Measurements from ENCODE around the gene WDR41. TPM values are rescaled to one million over a fixed set of nuclear protein-coding genes. Genes with fewer than 3 reads are reported as not detected.

WDR41 gene
- polyA plus RNA-seq, 4 donors = 7.2 to 26.5 (median 10.7) TPM

GRCh38 chr5:77437194-77437593 lies 54.9 kb downstream of the WDR41 start:
- Histone ChIP-seq H3K4me3 (ENCODE audit: low read depth in 1 of 3, low read length in 3 of 3) (no peak overlapping the region), H3K4me1 (ENCODE audit: control insufficient read depth in 3 of 3, insufficient read depth in 2 of 3, low read depth in 1 of 3, low read length in 2 of 3) (no peaks in the 10 kb centered on the region), H3K9me3 (ENCODE audit: control insufficient read depth in 2 of 2, insufficient read depth in 1 of 2, low read depth in 1 of 2, low read length in 1 of 2) (no peaks in the 10 kb centered on the region), H3K27ac (ENCODE audit: low read depth in 1 of 3, low read length in 2 of 3) (no peak overlapping the region), H3K27me3 (ENCODE audit: control insufficient read depth in 3 of 3, insufficient read depth in 3 of 3, low read length in 3 of 3) (no peaks in the 10 kb centered on the region), H3K36me3 (ENCODE audit: control insufficient read depth in 3 of 3, insufficient read depth in 2 of 3, low read depth in 1 of 3, low read length in 3 of 3) (peaks cover 4 to 12% (median 4%) of the 10 kb centered on the region in 3 donors)
- DNase-seq (peak; percentile 7 to 22), FAIRE-seq (no peak)
- WGBS, 3 donors = 81 to 88% (median 85%) methylated on average over 5 of the region's 5 CpGs

GRCh38 chr5:77431719-77432118 lies 60.4 kb downstream of the WDR41 start:
- H3K4me1 ChIP-seq (ENCODE audit: control insufficient read depth in 3 of 3, insufficient read depth in 2 of 3, low read depth in 1 of 3, low read length in 2 of 3) = no peaks in the 10 kb centered on the region
- WGBS, 3 donors = 97 to 98% (median 97%) methylated on average over 1 of the region's 1 CpG
- no peak overlapping the region for H3K27ac ChIP-seq (ENCODE audit: low read depth in 1 of 3, low read length in 2 of 3)
- no peaks in the 10 kb centered on the region for H3K27me3 ChIP-seq (ENCODE audit: control insufficient read depth in 3 of 3, insufficient read depth in 3 of 3, low read length in 3 of 3)
- FAIRE-seq = no peak
- no peaks in the 10 kb centered on the region for H3K9me3 ChIP-seq (ENCODE audit: control insufficient read depth in 2 of 2, insufficient read depth in 1 of 2, low read depth in 1 of 2, low read length in 1 of 2)
- H3K36me3 ChIP-seq (ENCODE audit: control insufficient read depth in 3 of 3, insufficient read depth in 2 of 3, low read depth in 1 of 3, low read length in 3 of 3) = peaks cover 4 to 6% (median 4%) of the 10 kb centered on the region in 3 donors
- no peak overlapping the region for H3K4me3 ChIP-seq (ENCODE audit: low read depth in 1 of 3, low read length in 3 of 3)
- no peak for DNase-seq

DNA sequence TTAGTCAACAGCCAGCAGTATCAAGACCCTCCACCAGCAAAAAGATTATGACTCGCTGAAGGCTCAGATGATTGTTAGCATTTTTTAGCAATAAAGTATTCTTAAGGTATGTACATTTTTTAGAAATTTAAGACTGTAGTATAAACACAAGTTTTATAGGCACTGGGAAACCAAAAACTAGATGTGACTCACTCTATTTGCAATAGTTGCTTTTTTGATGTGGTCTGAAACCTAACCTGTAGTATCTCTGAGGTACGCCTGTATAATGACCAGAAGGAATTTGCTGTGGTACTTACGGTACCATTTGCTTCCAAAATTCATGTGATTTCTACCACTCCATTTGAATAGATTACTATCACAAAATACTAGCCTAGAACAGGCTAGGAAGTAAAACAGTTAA lies 60.8 kb downstream of the WDR41 start:
- Histone ChIP-seq H3K4me1 (ENCODE audit: control insufficient read depth in 3 of 3, insufficient read depth in 2 of 3, low read depth in 1 of 3, low read length in 2 of 3) (peaks cover 0 to 2% (median 0%) of the 10 kb centered on the region in 3 donors), H3K9me3 (ENCODE audit: control insufficient read depth in 2 of 2, insufficient read depth in 1 of 2, low read depth in 1 of 2, low read length in 1 of 2) (no peaks in the 10 kb centered on the region), H3K4me3 (ENCODE audit: low read depth in 1 of 3, low read length in 3 of 3) (no peak overlapping the region), H3K27ac (ENCODE audit: low read depth in 1 of 3, low read length in 2 of 3) (no peak overlapping the region), H3K27me3 (ENCODE audit: control insufficient read depth in 3 of 3, insufficient read depth in 3 of 3, low read length in 3 of 3) (no peaks in the 10 kb centered on the region), H3K36me3 (ENCODE audit: control insufficient read depth in 3 of 3, insufficient read depth in 2 of 3, low read depth in 1 of 3, low read length in 3 of 3) (peaks cover 4 to 7% (median 4%) of the 10 kb centered on the region in 3 donors)
- no peak for DNase-seq
- 94 to 99% (median 95%) methylated on average over 3 of the region's 3 CpGs for WGBS, 3 donors
- FAIRE-seq = no peak

DNA sequence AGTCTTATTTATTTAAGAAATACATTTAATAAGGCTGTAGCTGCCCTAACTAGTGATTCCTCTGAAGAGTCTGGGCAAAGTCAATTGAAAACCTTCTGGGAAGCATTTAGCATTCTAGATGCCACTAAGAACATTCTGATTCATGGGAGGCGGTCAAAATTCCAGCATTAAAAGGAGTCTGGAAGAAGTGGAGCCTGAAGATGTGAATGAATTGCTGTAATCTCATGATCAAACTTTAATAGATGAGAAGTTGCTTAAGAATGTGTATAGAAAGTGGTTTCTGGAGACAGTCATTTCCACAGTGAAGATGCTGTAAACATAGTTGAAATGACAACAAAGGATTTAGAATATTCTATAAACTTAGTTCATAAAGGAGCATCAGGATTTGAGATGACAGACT lies 61.4 kb downstream of the WDR41 start:
- no peak for DNase-seq
- Histone ChIP-seq H3K27ac (ENCODE audit: low read depth in 1 of 3, low read length in 2 of 3) (no peak overlapping the region), H3K36me3 (ENCODE audit: control insufficient read depth in 3 of 3, insufficient read depth in 2 of 3, low read depth in 1 of 3, low read length in 3 of 3) (peaks cover 0 to 11% (median 4%) of the 10 kb centered on the region in 3 donors), H3K4me3 (ENCODE audit: low read depth in 1 of 3, low read length in 3 of 3) (no peak overlapping the region), H3K27me3 (ENCODE audit: control insufficient read depth in 3 of 3, insufficient read depth in 3 of 3, low read length in 3 of 3) (no peaks in the 10 kb centered on the region), H3K4me1 (ENCODE audit: control insufficient read depth in 3 of 3, insufficient read depth in 2 of 3, low read depth in 1 of 3, low read length in 2 of 3) (peaks cover 0 to 3% (median 0%) of the 10 kb centered on the region in 3 donors), H3K9me3 (ENCODE audit: control insufficient read depth in 2 of 2, insufficient read depth in 1 of 2, low read depth in 1 of 2, low read length in 1 of 2) (no peaks in the 10 kb centered on the region)
- WGBS, 3 donors = 91 to 100% (median 100%) methylated on average over 1 of the region's 1 CpG
- FAIRE-seq = no peak

DNA sequence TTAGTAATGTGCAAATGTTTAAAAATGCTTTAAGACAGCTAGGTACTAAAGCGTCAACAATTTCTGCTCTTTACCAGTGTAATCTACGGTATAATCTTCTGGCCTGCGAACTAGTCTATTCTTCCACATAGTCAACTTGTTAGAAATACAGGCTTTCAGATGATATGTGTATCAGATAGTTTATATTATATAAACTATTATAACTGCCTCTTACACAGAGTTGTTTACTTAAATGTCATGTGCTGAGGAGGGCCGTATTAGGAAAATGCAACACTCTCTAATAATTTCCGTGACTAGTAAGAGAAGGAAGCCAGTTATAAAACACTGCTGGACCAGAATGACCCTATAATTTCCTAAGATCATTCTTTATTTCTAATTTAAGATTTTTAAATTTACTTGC lies 63.6 kb downstream of the WDR41 start:
- Histone ChIP-seq H3K4me3 (ENCODE audit: low read depth in 1 of 3, low read length in 3 of 3) (no peak overlapping the region), H3K9me3 (ENCODE audit: control insufficient read depth in 2 of 2, insufficient read depth in 1 of 2, low read depth in 1 of 2, low read length in 1 of 2) (no peaks in the 10 kb centered on the region), H3K27me3 (ENCODE audit: control insufficient read depth in 3 of 3, insufficient read depth in 3 of 3, low read length in 3 of 3) (no peaks in the 10 kb centered on the region), H3K36me3 (ENCODE audit: control insufficient read depth in 3 of 3, insufficient read depth in 2 of 3, low read depth in 1 of 3, low read length in 3 of 3) (peaks cover 0 to 9% (median 0%) of the 10 kb centered on the region in 3 donors), H3K27ac (ENCODE audit: low read depth in 1 of 3, low read length in 2 of 3) (no peak overlapping the region), H3K4me1 (ENCODE audit: control insufficient read depth in 3 of 3, insufficient read depth in 2 of 3, low read depth in 1 of 3, low read length in 2 of 3) (peaks cover 0 to 3% (median 0%) of the 10 kb centered on the region in 3 donors)
- no peak for DNase-seq
- no peak for FAIRE-seq
- WGBS, 3 donors = 74 to 90% (median 89%) methylated on average over 5 of the region's 5 CpGs

DNA sequence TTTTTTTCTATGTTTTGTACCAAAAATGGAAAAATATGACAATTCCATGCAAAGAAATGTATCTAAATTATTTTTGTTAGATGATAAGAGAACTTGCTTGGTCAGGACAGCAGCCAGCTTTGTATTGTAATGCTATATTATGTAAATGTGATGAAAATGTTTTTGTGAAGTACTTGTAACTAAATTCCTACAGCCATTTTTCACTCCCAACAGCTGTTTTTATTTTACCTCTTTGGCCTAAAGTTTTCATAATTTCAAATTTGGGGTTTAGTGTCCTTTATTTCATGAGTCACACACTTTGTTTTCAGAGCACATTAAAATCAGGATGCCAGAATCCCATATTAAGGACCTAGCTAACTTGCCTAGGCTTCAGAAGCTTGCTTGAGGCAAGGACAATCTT lies 64.1 kb downstream of the WDR41 start:
- no peak for DNase-seq
- Histone ChIP-seq H3K9me3 (ENCODE audit: control insufficient read depth in 2 of 2, insufficient read depth in 1 of 2, low read depth in 1 of 2, low read length in 1 of 2) (peaks cover 0 to 1% of the 10 kb centered on the region in 2 donors), H3K4me1 (ENCODE audit: control insufficient read depth in 3 of 3, insufficient read depth in 2 of 3, low read depth in 1 of 3, low read length in 2 of 3) (peaks cover 0 to 3% (median 0%) of the 10 kb centered on the region in 3 donors), H3K27me3 (ENCODE audit: control insufficient read depth in 3 of 3, insufficient read depth in 3 of 3, low read length in 3 of 3) (no peaks in the 10 kb centered on the region), H3K27ac (ENCODE audit: low read depth in 1 of 3, low read length in 2 of 3) (no peak overlapping the region), H3K4me3 (ENCODE audit: low read depth in 1 of 3, low read length in 3 of 3) (no peak overlapping the region), H3K36me3 (ENCODE audit: control insufficient read depth in 3 of 3, insufficient read depth in 2 of 3, low read depth in 1 of 3, low read length in 3 of 3) (peaks cover 0 to 9% (median 0%) of the 10 kb centered on the region in 3 donors)
- no peak for FAIRE-seq

DNA sequence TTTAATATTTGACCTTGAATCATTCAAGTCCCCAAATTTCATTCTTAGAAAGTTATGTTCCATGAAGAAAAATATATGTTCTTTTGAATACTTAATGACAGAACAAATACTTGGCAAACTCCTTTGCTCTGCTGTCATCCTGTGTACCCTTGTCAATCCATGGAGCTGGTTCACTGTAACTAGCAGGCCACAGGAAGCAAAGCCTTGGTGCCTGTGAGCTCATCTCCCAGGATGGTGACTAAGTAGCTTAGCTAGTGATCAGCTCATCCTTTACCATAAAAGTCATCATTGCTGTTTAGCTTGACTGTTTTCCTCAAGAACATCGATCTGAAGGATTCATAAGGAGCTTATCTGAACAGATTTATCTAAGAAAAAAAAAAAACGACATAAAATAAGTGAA lies 65.4 kb downstream of the WDR41 start:
- peaks cover 0 to 5% of the 10 kb centered on the region in 2 donors for H3K9me3 ChIP-seq (ENCODE audit: control insufficient read depth in 2 of 2, insufficient read depth in 1 of 2, low read depth in 1 of 2, low read length in 1 of 2)
- no peaks in the 10 kb centered on the region for H3K27me3 ChIP-seq (ENCODE audit: control insufficient read depth in 3 of 3, insufficient read depth in 3 of 3, low read length in 3 of 3)
- 69 to 85% (median 73%) methylated on average over 2 of the region's 2 CpGs for WGBS, 3 donors
- H3K4me3 ChIP-seq (ENCODE audit: low read depth in 1 of 3, low read length in 3 of 3) = no peak overlapping the region
- peaks cover 0 to 3% (median 0%) of the 10 kb centered on the region in 3 donors for H3K4me1 ChIP-seq (ENCODE audit: control insufficient read depth in 3 of 3, insufficient read depth in 2 of 3, low read depth in 1 of 3, low read length in 2 of 3)
- no peak for FAIRE-seq
- H3K36me3 ChIP-seq (ENCODE audit: control insufficient read depth in 3 of 3, insufficient read depth in 2 of 3, low read depth in 1 of 3, low read length in 3 of 3) = peaks cover 0 to 9% (median 0%) of the 10 kb centered on the region in 3 donors
- DNase-seq = no peak
- no peak overlapping the region for H3K27ac ChIP-seq (ENCODE audit: low read depth in 1 of 3, low read length in 2 of 3)

- H3K27me3 ChIP-seq (ENCODE audit: control insufficient read depth in 3 of 3, insufficient read depth in 3 of 3, low read length in 3 of 3) = no peaks in the 10 kb centered on the region
- peaks cover 0 to 5% of the 10 kb centered on the region in 2 donors for H3K9me3 ChIP-seq (ENCODE audit: control insufficient read depth in 2 of 2, insufficient read depth in 1 of 2, low read depth in 1 of 2, low read length in 1 of 2)
- peaks cover 0 to 3% (median 0%) of the 10 kb centered on the region in 3 donors for H3K4me1 ChIP-seq (ENCODE audit: control insufficient read depth in 3 of 3, insufficient read depth in 2 of 3, low read depth in 1 of 3, low read length in 2 of 3)
- no peak overlapping the region for H3K27ac ChIP-seq (ENCODE audit: low read depth in 1 of 3, low read length in 2 of 3)
- peaks cover 0 to 9% (median 0%) of the 10 kb centered on the region in 3 donors for H3K36me3 ChIP-seq (ENCODE audit: control insufficient read depth in 3 of 3, insufficient read depth in 2 of 3, low read depth in 1 of 3, low read length in 3 of 3)
- FAIRE-seq (no peak), DNase-seq (no peak)
- no peak overlapping the region for H3K4me3 ChIP-seq (ENCODE audit: low read depth in 1 of 3, low read length in 3 of 3)
- WGBS, 3 donors = 63 to 73% (median 70%) methylated on average over 8 of the region's 8 CpGs
Observed at GRCh38 chr5:77425998-77426659, 66.0 kb downstream of the WDR41 start.

- H3K36me3 ChIP-seq (ENCODE audit: control insufficient read depth in 3 of 3, insufficient read depth in 2 of 3, low read depth in 1 of 3, low read length in 3 of 3) = peaks cover 0 to 9% (median 0%) of the 10 kb centered on the region in 3 donors
- DNase-seq (no peak), FAIRE-seq (no peak)
- no peak overlapping the region for H3K27ac ChIP-seq (ENCODE audit: low read depth in 1 of 3, low read length in 2 of 3)
- H3K4me3 ChIP-seq (ENCODE audit: low read depth in 1 of 3, low read length in 3 of 3) = no peak overlapping the region
- peaks cover 0 to 5% of the 10 kb centered on the region in 2 donors for H3K9me3 ChIP-seq (ENCODE audit: control insufficient read depth in 2 of 2, insufficient read depth in 1 of 2, low read depth in 1 of 2, low read length in 1 of 2)
- H3K4me1 ChIP-seq (ENCODE audit: control insufficient read depth in 3 of 3, insufficient read depth in 2 of 3, low read depth in 1 of 3, low read length in 2 of 3) = peaks cover 0 to 3% (median 0%) of the 10 kb centered on the region in 3 donors
- WGBS, 3 donors = 94 to 96% (median 94%) methylated on average over 5 of the region's 5 CpGs
- no peaks in the 10 kb centered on the region for H3K27me3 ChIP-seq (ENCODE audit: control insufficient read depth in 3 of 3, insufficient read depth in 3 of 3, low read length in 3 of 3)
Observed at GRCh38 chr5:77425420-77425819, 66.7 kb downstream of the WDR41 start.
